ENCODE results near the gene L1CAM. TPM values are rescaled to one million over a fixed set of nuclear protein-coding genes. Genes with fewer than 3 reads are reported as not detected.

L1CAM gene
- total and polyA plus RNA-seq, 2 of the 8 experiments (the other 6 are each of a cell fraction or from before 2014, with no cell fraction given) = 11.0 to 43.0 TPM

DNA sequence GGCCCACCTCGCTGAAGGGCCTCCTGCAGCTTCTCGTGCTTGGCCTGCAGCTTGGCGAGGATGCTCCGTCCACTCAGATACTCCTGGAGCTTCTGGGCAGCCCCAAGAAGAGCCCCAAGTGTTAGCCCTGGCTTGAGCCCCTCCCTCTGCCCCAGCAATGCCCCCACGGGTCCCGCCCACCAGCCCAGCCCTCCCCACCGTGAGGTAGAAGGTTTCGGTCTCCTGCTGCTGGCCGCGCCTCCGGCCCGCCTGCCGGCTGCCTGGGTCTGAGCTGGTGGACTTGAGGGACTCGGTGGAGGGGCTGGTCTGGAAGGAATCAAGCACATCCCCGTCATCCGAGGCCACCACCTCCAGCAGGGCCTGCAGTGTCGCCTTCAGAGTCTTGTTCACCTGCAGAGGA, 27.2 kb upstream of the L1CAM start:
- H4K91ac ChIP-seq (replicated peaks; ENCODE audit: insufficient read length, low read length) = no peak overlapping the region
- H3K4ac ChIP-seq (replicated peaks; ENCODE audit: insufficient read length, low read depth, low read length) = no peak overlapping the region
- no peak overlapping the region for H3K4me3 ChIP-seq (ENCODE audit: extremely low read depth in 1 of 4, insufficient read depth in 2 of 4, low read depth in 3 of 4, low read length in 4 of 4)
- no peak overlapping the region for H2BK12ac ChIP-seq (ENCODE audit: low read depth, low read length)
- H3K4me2 ChIP-seq (ENCODE audit: insufficient read depth in 1 of 2, low read depth in 2 of 2, low read length in 2 of 2) = no peak overlapping the region
- H3K18ac ChIP-seq (ENCODE audit: extremely low read depth, low read length) = no peak overlapping the region
- DNase-seq (ENCODE audit: low read depth in 1 of 2, low spot score in 2 of 2) = no peak
- H3K14ac ChIP-seq (ENCODE audit: insufficient read length) = no peak overlapping the region
- H2AFZ ChIP-seq (ENCODE audit: low read length) = no peak overlapping the region
- H4K20me1 ChIP-seq (replicated peaks in 1 of 2; ENCODE audit: control insufficient read depth in 1 of 2, insufficient read depth in 2 of 2, low read length in 2 of 2) = no peaks in the 10 kb centered on the region
- POLR2A ChIA-PET (ENCODE audit: partially characterized antibody) = no interaction called here
- H2BK15ac ChIP-seq (ENCODE audit: low read length) = no peak overlapping the region
- no peaks in the 10 kb centered on the region for H3K23me2 ChIP-seq (ENCODE audit: low read depth, low read length)
- H3K56ac ChIP-seq (replicated peaks; ENCODE audit: insufficient read length, low read depth, low read length) = no peak overlapping the region
- no peak overlapping the region for H3K23ac ChIP-seq (ENCODE audit: insufficient read length)
- H3K79me2 ChIP-seq (ENCODE audit: control insufficient read depth in 1 of 2, insufficient read depth in 2 of 2, low read length in 2 of 2) = no peaks in the 10 kb centered on the region
- peaks cover 0 to 3% (median 0%) of the 10 kb centered on the region in 4 experiments; a peak in 1 of 7 replicates for H3K4me1 ChIP-seq (replicated peaks in 1 of 4; ENCODE audit: control insufficient read depth in 3 of 4, insufficient read depth in 4 of 4, low read length in 3 of 4)
- H2BK5ac ChIP-seq (ENCODE audit: low read depth, low read length) = no peak overlapping the region
- no peak overlapping the region for H3K27ac ChIP-seq (ENCODE audit: low read depth, low read length)
- no peak overlapping the region for H2AK5ac ChIP-seq (ENCODE audit: low read depth, low read length)
- no peaks in the 10 kb centered on the region for H3K27me3 ChIP-seq (replicated peaks in 1 of 4; ENCODE audit: control insufficient read depth in 3 of 4, extremely low read depth in 1 of 4, insufficient read depth in 3 of 4, low read length in 3 of 4)
- WGBS, 2 experiments (ENCODE audit: extremely low coverage in 1 of 2, insufficient coverage in 1 of 2, insufficient read length in 1 of 2, insufficient replicate concordance in 2 of 2, low coverage in 1 of 2, low lambda C conversion rate in 2 of 2, missing lambda C conversion rate in 1 of 2) = 87% methylated on average over 6 of the region's 17 CpGs; no CpG with 5 or more reads in 1 of the 2 experiments
- H3K9me3 ChIP-seq (ENCODE audit: insufficient read depth in 2 of 2, low read depth in 1 of 2, low read length in 1 of 2) = no peaks in the 10 kb centered on the region
- H3K79me1 ChIP-seq (ENCODE audit: low read depth, low read length) = no peaks in the 10 kb centered on the region
- no peak for FAIRE-seq
- H2BK20ac ChIP-seq (ENCODE audit: low read length) = no peak overlapping the region
- CTCF ChIA-PET (ENCODE audit: partially characterized antibody) = interaction anchor here (1.0 to 5.7 kb wide), 3 partner anchors 10 to 53 kb away, joined by 3 to 65 read pairs (median 4); partner anchors contain the start of gene ARHGAP4
- no peak overlapping the region for H3K9ac ChIP-seq (replicated peaks in 1 of 4; ENCODE audit: extremely low read depth in 1 of 4, low read depth in 3 of 4, low read length in 3 of 4)
- H3K36me3 ChIP-seq (ENCODE audit: control insufficient read depth in 2 of 4, insufficient read depth in 4 of 4, low read length in 3 of 4) = no peaks in the 10 kb centered on the region; a peak in 1 of 8 replicates
- no peak overlapping the region for H4K8ac ChIP-seq (ENCODE audit: extremely low read depth, insufficient read depth, low read length)
- H4K5ac ChIP-seq (ENCODE audit: insufficient read length, low read depth, low read length) = no peak overlapping the region
- no peak overlapping the region for H2BK120ac ChIP-seq (replicated peaks; ENCODE audit: low read depth, low read length)
- TF ChIP-seq GTF2F1 (IDR thresholded peaks at IDR 0.05; ENCODE audit: borderline replicate concordance, low read depth, low read length) = no peak
